H1 (cell line): ENCODE data around the gene DCTN3. TPM values are rescaled to one million over a fixed set of nuclear protein-coding genes. Genes with fewer than 3 reads are reported as not detected.

ENCODE experiments used
- CTCF ChIA-PET: fragments of 300-600 bp; sonication (Branson Sonifier 250); formaldehyde crosslinking; loops from one replicate; lab custom pipeline; 2021; ENCODE audit not compliant: partially characterized antibody; lab: Charles Lee
- POLR2A ChIA-PET: fragments of 300-600 bp; sonication (Branson Sonifier 250); formaldehyde crosslinking; loops from one replicate; lab custom pipeline; 2021; ENCODE audit warnings: inconsistent platforms; ENCODE audit not compliant: partially characterized antibody; lab: Charles Lee
- DNase-seq, 2 experiments: peaks; one replicate each; pipeline versions ENCODE4 v3.0.0 to v3.0.0-alpha.2; 2010 to 2022; ENCODE audit warnings: low spot score in 2 of 2, low read depth in 1 of 2, mixed read lengths in 1 of 2
- FAIRE-seq: peaks from 2 replicates; lab custom pipeline; 2011; peaks lifted over from hg19 to GRCh38; lab: Jason Lieb, UNC
- H2AFZ ChIP-seq: 2 replicates; pipeline ENCODE4 v1.8.1; 2012; ENCODE audit warnings: low read length, inconsistent platforms
- H2AK5ac ChIP-seq: 2 replicates; pipeline ENCODE4 v1.6.1; 2013; ENCODE audit warnings: low read depth, low read length
- H2BK120ac ChIP-seq: replicated peaks from 2 replicates; pipeline ENCODE3; 2013; ENCODE audit warnings: low read depth, low read length, inconsistent platforms
- H2BK12ac ChIP-seq: 2 replicates; pipeline ENCODE4 v1.6.1; 2013; ENCODE audit warnings: low read depth, low read length
- H2BK15ac ChIP-seq: 2 replicates; pipeline ENCODE4 v1.6.1; 2013; ENCODE audit warnings: low read length
- H2BK20ac ChIP-seq: 2 replicates; pipeline ENCODE4 v1.6.1; 2013; ENCODE audit warnings: low read length
- H2BK5ac ChIP-seq: 2 replicates; pipeline ENCODE4 v1.6.1; 2013; ENCODE audit warnings: low read depth, low read length
- H3K14ac ChIP-seq: 2 replicates; pipeline ENCODE4 v1.6.1; 2013; ENCODE audit warnings: inconsistent platforms; ENCODE audit not compliant: insufficient read length
- H3K18ac ChIP-seq: 2 replicates; pipeline ENCODE4 v1.6.1; 2013; ENCODE audit warnings: low read length; ENCODE audit errors: extremely low read depth
- H3K23ac ChIP-seq: 2 replicates; pipeline ENCODE4 v1.6.1; 2013; ENCODE audit warnings: inconsistent platforms; ENCODE audit not compliant: insufficient read length
- H3K23me2 ChIP-seq: 2 replicates; pipeline ENCODE4 v1.6.1; 2013; ENCODE audit warnings: low read depth, low read length
- H3K27ac ChIP-seq: 2 replicates; pipeline ENCODE4 v1.6.1; 2011; ENCODE audit warnings: low read depth, low read length, inconsistent platforms
- H3K27me3 ChIP-seq, 4 experiments: replicated peaks in 1 of 4; 1 replicate in 1 of 4; 2 replicates in 3 of 4; pipeline versions ENCODE4 v1.6.1 to v1.8.1; 2011 to 2013; ENCODE audit warnings: low read length in 3 of 4, mild to moderate bottlenecking in 3 of 4, inconsistent platforms in 2 of 4, mixed read lengths in 2 of 4, moderate library complexity in 1 of 4; ENCODE audit not compliant: control insufficient read depth in 3 of 4, insufficient read depth in 3 of 4; ENCODE audit errors: extremely low read depth in 1 of 4
- H3K36me3 ChIP-seq, 4 experiments: 2 replicates each; pipeline versions ENCODE4 v1.6.1 to v1.8.1; 2011 to 2013; ENCODE audit warnings: mild to moderate bottlenecking in 4 of 4, low read length in 3 of 4, moderate library complexity in 2 of 4, control low read depth in 1 of 4, inconsistent platforms in 1 of 4; ENCODE audit not compliant: insufficient read depth in 4 of 4, control insufficient read depth in 2 of 4
- H3K4ac ChIP-seq: replicated peaks from 2 replicates; pipeline ENCODE3; 2013; ENCODE audit warnings: low read length, low read depth, mixed read lengths, inconsistent platforms; ENCODE audit not compliant: insufficient read length
- H3K4me1 ChIP-seq, 4 experiments: replicated peaks in 1 of 4; 1 replicate in 1 of 4; 2 replicates in 3 of 4; pipeline versions ENCODE4 v1.6.1 to v1.8.1; 2011 to 2013; ENCODE audit warnings: low read length in 3 of 4, inconsistent platforms in 2 of 4, mixed read lengths in 1 of 4; ENCODE audit not compliant: insufficient read depth in 4 of 4, control insufficient read depth in 3 of 4
- H3K4me2 ChIP-seq, 2 experiments: 2 replicates each; pipeline versions ENCODE4 v1.6.1 to v1.8.1; 2011 to 2013; ENCODE audit warnings: low read depth in 2 of 2, low read length in 2 of 2, control low read depth in 1 of 2, inconsistent platforms in 1 of 2, mild to moderate bottlenecking in 1 of 2; ENCODE audit not compliant: insufficient read depth in 1 of 2
- H3K4me3 ChIP-seq, 4 experiments: fragments of 200-600, 300-600 bp in 1 of 4; sonication (generic), shearing (Covaris generic), sonication (Bioruptor Twin) in 1 of 4; 2 replicates each; pipeline versions ENCODE4 v1.5.1 to v1.8.1; 2011 to 2016; ENCODE audit warnings: low read length in 4 of 4, low read depth in 3 of 4, control low read depth in 2 of 4, inconsistent platforms in 2 of 4, mild to moderate bottlenecking in 2 of 4, mixed read lengths in 1 of 4, moderate library complexity in 1 of 4; ENCODE audit not compliant: insufficient read depth in 2 of 4; ENCODE audit errors: extremely low read depth in 1 of 4
- H3K56ac ChIP-seq: replicated peaks from 2 replicates; pipeline ENCODE3; 2013; ENCODE audit warnings: low read depth, mild to moderate bottlenecking, mixed read lengths, low read length, inconsistent platforms; ENCODE audit not compliant: insufficient read length
- H3K79me1 ChIP-seq: 2 replicates; pipeline ENCODE4 v1.6.1; 2013; ENCODE audit warnings: low read depth, low read length, control low read depth
- H3K79me2 ChIP-seq, 2 experiments: 2 replicates each; pipeline versions ENCODE4 v1.6.1 to v1.8.1; 2012 to 2013; ENCODE audit warnings: low read length in 2 of 2, mild to moderate bottlenecking in 2 of 2, inconsistent platforms in 1 of 2; ENCODE audit not compliant: insufficient read depth in 2 of 2, control insufficient read depth in 1 of 2
- H3K9ac ChIP-seq, 4 experiments: replicated peaks in 1 of 4; 1 replicate in 1 of 4; 2 replicates in 3 of 4; pipeline versions ENCODE4 v1.6.1 to v1.8.1; 2011 to 2013; ENCODE audit warnings: low read depth in 3 of 4, low read length in 3 of 4, control low read depth in 2 of 4, mild to moderate bottlenecking in 2 of 4, moderate library complexity in 2 of 4, inconsistent platforms in 1 of 4; ENCODE audit errors: extremely low read depth in 1 of 4
- H3K9me3 ChIP-seq, 2 experiments: 2 replicates each; pipeline versions ENCODE4 v1.6.1 to v1.8.1; 2012 to 2013; ENCODE audit warnings: mild to moderate bottlenecking in 2 of 2, moderate library complexity in 2 of 2, control low read depth in 1 of 2, inconsistent platforms in 1 of 2, low read depth in 1 of 2, low read length in 1 of 2, mixed read lengths in 1 of 2; ENCODE audit not compliant: insufficient read depth in 2 of 2
- H4K20me1 ChIP-seq, 2 experiments: replicated peaks in 1 of 2; 2 replicates each; pipeline versions ENCODE3 to v1.8.1; 2011 to 2013; ENCODE audit warnings: inconsistent platforms in 2 of 2, low read length in 2 of 2, mild to moderate bottlenecking in 1 of 2; ENCODE audit not compliant: insufficient read depth in 2 of 2, control insufficient read depth in 1 of 2
- H4K5ac ChIP-seq: 2 replicates; pipeline ENCODE4 v1.6.1; 2013; ENCODE audit warnings: low read length, low read depth, mixed read lengths, inconsistent platforms; ENCODE audit not compliant: insufficient read length
- H4K8ac ChIP-seq: 2 replicates; pipeline ENCODE4 v1.8.0; 2013; ENCODE audit warnings: mild to moderate bottlenecking, moderate library complexity, low read length, inconsistent platforms; ENCODE audit not compliant: insufficient read depth; ENCODE audit errors: extremely low read depth
- H4K91ac ChIP-seq: replicated peaks from 2 replicates; pipeline ENCODE3; 2013; ENCODE audit warnings: low read length, mixed read lengths, inconsistent platforms; ENCODE audit not compliant: insufficient read length
- CEBPB ChIP-seq: IDR thresholded peaks from 2 replicates; pipeline ENCODE4 v1.6.1; 2012; ENCODE audit warnings: low read depth, low read length
- POU5F1 ChIP-seq: IDR thresholded peaks from 2 replicates; pipeline ENCODE4 v1.6.1; 2011; ENCODE audit warnings: low read depth, mild to moderate bottlenecking, low read length, moderate library complexity
- RFX5 ChIP-seq: IDR thresholded peaks from 2 replicates; pipeline ENCODE4 v1.6.1; 2011; ENCODE audit warnings: low read depth, low read length, improper control_type of control experiment, borderline replicate concordance
- SIRT6 ChIP-seq: IDR thresholded peaks from one replicate; pipeline ENCODE4 v1.7.1; 2012; ENCODE audit warnings: low read length, inconsistent platforms
- SP1 ChIP-seq: IDR thresholded peaks from 2 replicates; pipeline ENCODE4 v1.6.1; 2011; ENCODE audit warnings: low read depth, low read length
- SP4 ChIP-seq: IDR thresholded peaks from 2 replicates; pipeline ENCODE4 v1.6.1; 2012; ENCODE audit warnings: low read length, inconsistent platforms
- SUZ12 ChIP-seq: fragments of 200-600 bp; sonication (generic); IDR thresholded peaks from 2 replicates; pipeline ENCODE4 v1.6.1; 2012; ENCODE audit warnings: mild to moderate bottlenecking, inconsistent platforms, low read length, moderate library complexity, mixed read lengths
- WGBS, 2 experiments: shearing (Covaris generic) in 1 of 2; methylation state at CpG; one replicate each; pipeline versions ENCODE4 v1.1.6 to v1.1.7; 2013 to 2015; ENCODE audit warnings: low lambda C conversion rate in 2 of 2, mixed read lengths in 2 of 2, inconsistent platforms in 1 of 2, low coverage in 1 of 2, missing lambda C conversion rate in 1 of 2; ENCODE audit not compliant: insufficient replicate concordance in 2 of 2, insufficient coverage in 1 of 2, insufficient read length in 1 of 2; ENCODE audit errors: extremely low coverage in 1 of 2, missing lambda C conversion rate in 1 of 2; 5-methylcytosine and 5-hydroxymethylcytosine counted together
- polyA plus RNA-seq, 7 experiments: library from polyadenylated mRNA; depleted of rRNA in 3 of 7; stranded (reverse) in 5 of 7; unstranded in 2 of 7; fragments of >200 nt in 5 of 7; fragments of 200-250 nt in 2 of 7; gene quantifications; 1 replicate in 5 of 7; 2 replicates in 1 of 7; 4 replicates in 1 of 7; pipeline versions ENCODE4 v1.2.1 to v1.2.3, GENCODE V29; 2011 to 2013; ENCODE audit warnings: missing spikeins in 2 of 7, mixed read lengths in 2 of 7
- total RNA-seq: library from RNA; stranded (reverse); fragmentation: NEBNext Ultra II Directional; extraction: Animal tissue kit (Norgen Biotek cat#: 25700); gene quantifications from 2 replicates; pipeline ENCODE4 v1.2.1, GENCODE V29; 2021
- TF ChIP-seq, protein P1 (sequence below): IDR thresholded peaks from 2 replicates; pipeline ENCODE4 v1.6.1; 2011; ENCODE audit warnings: low read depth, mild to moderate bottlenecking, low read length; ENCODE audit not compliant: insufficient read depth

DCTN3 gene
- total and polyA plus RNA-seq, 2 of the 8 experiments (the other 6 are each of a cell fraction or from before 2014, with no cell fraction given) = 25.6 to 39.2 TPM

GRCh38 chr9:34652602-34653000, 32.3 kb upstream of the DCTN3 start:
- no peak for TF ChIP-seq SUZ12
- no peak for TF ChIP-seq POU5F1
- no peak for TF ChIP-seq CEBPB
- TF ChIP-seq SP4 = no peak
- TF ChIP-seq, protein P1, sequence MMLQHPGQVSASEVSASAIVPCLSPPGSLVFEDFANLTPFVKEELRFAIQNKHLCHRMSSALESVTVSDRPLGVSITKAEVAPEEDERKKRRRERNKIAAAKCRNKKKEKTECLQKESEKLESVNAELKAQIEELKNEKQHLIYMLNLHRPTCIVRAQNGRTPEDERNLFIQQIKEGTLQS = no peak
- no peak for TF ChIP-seq SIRT6
- TF ChIP-seq SP1 = no peak
- TF ChIP-seq RFX5 = no peak
- FAIRE-seq (no peak), DNase-seq (no peak)
- 78% methylated on average over 5 of the region's 5 CpGs; no CpG with 5 or more reads in 1 of the 2 experiments for WGBS, 2 experiments
- H3K23ac ChIP-seq = no peak overlapping the region
- H2BK12ac ChIP-seq = 0 out of 2 replicates have a peak overlapping the region, but pooled peaks have one; percentile 3
- H2BK20ac ChIP-seq = no peak overlapping the region
- H2AFZ ChIP-seq = no peak overlapping the region
- POLR2A ChIA-PET = interaction anchor here (1.2 to 12.8 kb wide), 4 partner anchors 9 to 60 kb away, joined by 3 to 127 read pairs (median 48); partner anchors contain the start of genes ARID3C, CCL27 and SIGMAR1
- H3K14ac ChIP-seq = no peak overlapping the region
- H3K9me3 ChIP-seq = no peaks in the 10 kb centered on the region
- no peak overlapping the region for H4K5ac ChIP-seq
- no peak overlapping the region for H3K56ac ChIP-seq
- no peaks in the 10 kb centered on the region; a peak in 1 of 7 replicates for H3K27me3 ChIP-seq
- H4K91ac ChIP-seq = no peak overlapping the region
- H3K4ac ChIP-seq = no peak overlapping the region
- H3K9ac ChIP-seq = no peak overlapping the region
- H2BK15ac ChIP-seq = no peak overlapping the region
- 0 out of 2 replicates have a peak overlapping the region, but pooled peaks have one; percentile 75 for H2AK5ac ChIP-seq
- CTCF ChIA-PET = interaction anchor here (1.0 to 15.2 kb wide), 4 partner anchors 8 to 11 kb away, joined by 3 to 277 read pairs (median 14); partner anchors contain the start of genes GALT and SIGMAR1
- peak overlapping the region; percentile 65 to 77 for H3K4me2 ChIP-seq
- H3K4me3 ChIP-seq = peak overlapping the region in 1 of 4 experiments; percentile 58; a peak in 1 of 8 replicates
- H4K8ac ChIP-seq = no peak overlapping the region
- H3K79me2 ChIP-seq = peaks cover 0 to 8% of the 10 kb centered on the region in 2 experiments; a peak in 1 of 4 replicates
- peaks cover 2% of the 10 kb centered on the region; the same call in 1 of the 2 replicates for H3K79me1 ChIP-seq
- H2BK5ac ChIP-seq = no peak overlapping the region
- no peak overlapping the region for H2BK120ac ChIP-seq
- no peak overlapping the region for H3K27ac ChIP-seq
- peaks cover 6 to 25% (median 12%) of the 10 kb centered on the region in 4 experiments for H3K4me1 ChIP-seq
- peaks cover 0 to 5% of the 10 kb centered on the region in 2 experiments for H4K20me1 ChIP-seq
- no peak overlapping the region for H3K18ac ChIP-seq
- peaks cover 3 to 23% (median 8%) of the 10 kb centered on the region in 4 experiments; a peak in 7 of 8 replicates for H3K36me3 ChIP-seq
- peaks cover 4% of the 10 kb centered on the region for H3K23me2 ChIP-seq
